ENCODE data around the gene LPO.

Gene LPO

DNA sequence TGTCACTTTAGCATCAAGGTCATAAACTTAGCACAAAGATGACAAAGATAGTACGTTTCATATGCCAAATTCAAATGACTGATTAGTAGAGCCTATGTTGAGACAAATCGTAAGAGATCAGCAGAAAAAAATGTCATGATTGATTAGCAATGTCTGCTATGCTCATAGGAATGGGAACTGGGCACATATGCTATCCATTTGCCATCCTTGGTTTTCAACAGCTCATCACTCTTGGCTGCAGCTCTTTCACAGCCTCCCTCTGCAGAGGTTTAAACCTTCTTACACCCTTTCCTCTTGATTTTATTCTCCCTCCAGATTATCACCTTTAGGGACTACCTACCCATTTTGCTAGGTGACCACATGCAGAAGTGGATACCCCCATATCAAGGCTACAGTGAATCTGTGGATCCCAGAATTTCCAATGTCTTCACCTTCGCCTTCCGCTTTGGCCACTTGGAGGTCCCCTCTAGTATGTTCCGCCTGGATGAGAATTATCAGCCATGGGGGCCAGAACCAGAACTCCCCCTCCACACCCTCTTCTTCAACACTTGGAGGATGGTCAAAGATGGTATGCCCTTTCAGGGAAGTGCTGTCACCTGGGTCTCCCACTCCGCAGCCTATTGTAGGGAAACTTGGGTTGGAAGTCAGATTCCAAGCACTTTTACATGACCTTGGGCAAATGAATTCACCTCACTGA, 26.2 kb downstream of the LPO start:
- no peak for FAIRE-seq

DNA sequence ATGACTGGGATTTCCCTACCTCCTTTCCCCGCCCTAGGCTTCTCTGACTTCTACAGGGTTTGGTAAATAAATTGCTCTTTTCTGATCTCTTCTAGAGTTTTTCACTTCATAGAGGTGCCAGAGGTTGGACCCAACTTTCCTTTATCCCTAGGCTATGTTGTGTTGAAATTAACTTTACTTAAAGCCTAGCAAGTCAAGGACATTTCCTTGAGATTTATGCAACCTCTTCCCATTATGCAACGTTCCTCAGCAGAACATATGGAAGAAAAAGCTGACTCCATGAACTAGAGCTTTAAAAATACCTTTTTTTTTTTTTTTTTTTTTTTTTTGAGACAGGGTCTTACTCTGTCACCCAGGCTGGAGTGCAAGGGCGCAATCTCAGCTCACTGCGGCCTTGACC, 26.9 kb downstream of the LPO start:
- no peak for FAIRE-seq

DNA sequence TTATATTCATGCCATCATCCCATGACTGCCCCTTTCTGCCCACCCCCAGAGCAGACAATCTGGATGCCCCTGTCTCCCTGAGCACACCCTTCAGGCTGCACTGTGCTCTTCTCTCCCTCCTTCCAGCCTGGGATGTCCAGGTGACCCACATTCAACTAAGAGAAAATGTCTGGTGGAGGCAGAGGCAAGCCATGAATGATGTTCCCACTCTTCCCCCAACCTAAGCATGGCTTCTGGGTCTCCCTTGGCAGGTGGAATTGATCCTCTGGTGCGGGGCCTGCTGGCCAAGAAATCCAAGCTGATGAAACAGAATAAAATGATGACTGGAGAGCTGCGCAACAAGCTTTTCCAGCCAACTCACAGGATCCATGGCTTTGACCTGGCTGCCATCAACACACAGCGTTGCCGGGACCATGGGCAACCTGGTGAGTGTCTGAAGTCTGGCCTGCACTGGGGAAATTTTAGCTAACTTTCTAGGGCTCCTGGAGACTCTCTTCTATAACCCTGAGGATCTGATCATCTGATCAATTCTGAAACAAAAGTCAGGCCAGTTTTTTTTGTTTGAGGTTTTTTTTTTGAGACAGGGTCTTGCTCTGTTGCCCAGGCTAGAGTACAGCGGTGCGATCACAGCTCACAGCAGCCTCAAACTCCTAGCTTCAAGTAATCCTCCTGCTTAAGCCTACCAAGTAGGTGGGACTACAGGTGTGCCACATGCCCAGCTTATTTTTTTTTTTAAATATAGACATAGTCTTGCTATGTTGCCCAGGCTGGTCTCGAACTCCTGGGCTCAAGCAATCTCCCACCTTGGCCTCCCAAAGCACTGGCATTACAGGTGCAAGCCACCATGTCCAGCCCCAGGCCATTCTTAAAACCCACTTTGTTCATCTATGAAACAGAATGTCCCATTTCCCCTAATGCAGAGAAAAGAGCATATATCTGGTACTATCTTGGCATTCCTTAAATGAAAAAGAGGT, 27.8 kb downstream of the LPO start:
- FAIRE-seq, result no peak

DNA sequence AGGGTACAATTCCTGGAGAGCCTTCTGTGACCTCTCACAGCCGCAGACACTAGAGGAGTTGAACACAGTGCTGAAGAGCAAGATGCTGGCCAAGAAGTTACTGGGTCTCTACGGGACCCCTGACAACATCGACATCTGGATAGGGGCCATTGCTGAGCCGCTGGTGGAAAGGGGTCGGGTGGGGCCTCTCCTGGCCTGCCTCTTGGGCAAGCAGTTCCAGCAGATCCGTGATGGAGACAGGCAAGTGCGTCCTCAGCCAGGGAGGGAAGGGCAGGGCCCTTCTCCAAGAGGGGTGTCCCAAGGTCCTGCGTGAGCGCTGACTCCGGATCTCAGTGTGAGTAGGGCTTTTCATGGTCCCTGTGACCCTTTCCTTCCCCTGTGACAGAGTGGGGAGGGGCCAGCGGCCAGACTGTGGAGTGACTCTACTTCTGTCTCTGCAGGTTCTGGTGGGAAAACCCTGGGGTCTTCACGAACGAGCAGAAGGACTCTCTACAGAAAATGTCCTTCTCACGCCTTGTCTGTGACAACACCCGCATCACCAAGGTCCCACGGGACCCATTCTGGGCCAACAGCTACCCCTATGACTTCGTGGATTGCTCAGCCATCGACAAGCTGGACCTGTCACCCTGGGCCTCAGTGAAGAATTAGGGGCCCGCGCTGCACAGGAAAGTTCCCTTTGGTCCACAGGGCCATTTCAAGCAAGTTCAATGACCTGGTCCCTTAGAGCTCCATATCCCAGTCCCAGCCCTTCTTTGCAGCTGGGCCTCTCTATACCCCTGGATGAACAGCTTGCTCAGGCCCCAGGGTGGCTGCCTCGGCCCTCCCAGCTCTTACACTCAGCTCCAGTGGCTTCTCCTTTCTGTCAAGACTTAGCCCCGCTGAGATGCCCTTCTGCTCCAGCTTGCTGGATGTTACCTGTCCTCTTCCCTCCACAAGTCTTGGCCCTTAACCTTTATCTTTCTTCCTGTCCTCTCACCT, 29.3 kb downstream of the LPO start:
- FAIRE-seq, result no peak

DNA sequence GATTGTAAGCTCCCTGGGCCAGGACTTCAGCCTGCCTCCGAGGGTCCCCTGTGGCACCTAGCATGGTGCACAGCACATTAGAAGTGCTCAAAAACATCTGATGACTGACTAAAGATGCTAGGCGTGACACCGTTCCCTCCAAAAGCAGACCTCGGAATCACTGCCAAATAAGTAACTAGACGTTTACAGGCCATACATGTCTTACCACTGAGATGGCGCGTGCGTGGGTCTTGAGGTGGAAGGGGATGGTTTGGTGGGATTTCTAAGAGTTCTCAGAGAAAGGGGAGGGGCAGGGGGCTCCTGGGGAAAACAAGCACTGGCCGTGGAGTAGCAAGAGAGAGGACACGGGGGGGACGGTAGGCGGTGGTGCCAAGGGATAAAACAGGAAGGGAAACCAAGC, 29.9 kb downstream of the LPO start:
- FAIRE-seq, result no peak

DNA sequence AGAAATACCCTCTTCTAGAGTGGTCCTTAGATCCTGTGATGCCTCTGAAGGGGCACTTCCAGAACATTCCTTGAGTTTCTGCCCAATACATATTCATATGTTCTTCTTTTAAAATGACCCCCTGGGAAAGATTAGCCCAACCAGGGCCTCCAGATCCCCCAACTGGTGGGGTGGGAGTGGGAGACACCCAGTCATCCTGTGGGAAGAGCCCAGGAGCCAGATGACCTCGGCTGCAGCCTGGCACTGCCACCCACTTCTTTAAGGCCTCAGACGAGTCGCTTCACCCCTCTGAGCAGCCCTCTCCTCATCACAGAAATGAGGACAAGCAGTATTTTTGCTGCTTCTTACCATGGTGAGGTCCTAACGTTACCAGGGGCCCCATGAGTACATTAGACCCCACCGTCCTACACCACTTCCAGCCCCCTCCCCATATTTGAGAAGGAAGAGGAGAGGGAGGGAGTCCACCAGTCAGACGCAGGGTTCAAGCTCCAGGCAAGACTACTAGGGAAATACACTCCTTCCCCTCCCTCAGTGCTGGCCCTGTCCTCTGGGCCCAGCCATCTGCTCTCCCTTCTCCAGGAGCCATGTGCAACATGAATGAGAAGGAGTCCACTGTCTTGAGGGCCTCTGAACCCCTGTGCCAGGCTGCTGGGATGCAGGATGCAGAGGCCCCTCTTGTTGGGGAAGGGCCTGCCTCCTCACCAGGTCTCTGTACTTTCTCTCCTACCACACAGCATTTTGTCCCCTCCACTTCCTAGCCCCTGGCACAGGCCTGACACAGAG, 30.6 kb downstream of the LPO start:
- FAIRE-seq, result no peak

DNA sequence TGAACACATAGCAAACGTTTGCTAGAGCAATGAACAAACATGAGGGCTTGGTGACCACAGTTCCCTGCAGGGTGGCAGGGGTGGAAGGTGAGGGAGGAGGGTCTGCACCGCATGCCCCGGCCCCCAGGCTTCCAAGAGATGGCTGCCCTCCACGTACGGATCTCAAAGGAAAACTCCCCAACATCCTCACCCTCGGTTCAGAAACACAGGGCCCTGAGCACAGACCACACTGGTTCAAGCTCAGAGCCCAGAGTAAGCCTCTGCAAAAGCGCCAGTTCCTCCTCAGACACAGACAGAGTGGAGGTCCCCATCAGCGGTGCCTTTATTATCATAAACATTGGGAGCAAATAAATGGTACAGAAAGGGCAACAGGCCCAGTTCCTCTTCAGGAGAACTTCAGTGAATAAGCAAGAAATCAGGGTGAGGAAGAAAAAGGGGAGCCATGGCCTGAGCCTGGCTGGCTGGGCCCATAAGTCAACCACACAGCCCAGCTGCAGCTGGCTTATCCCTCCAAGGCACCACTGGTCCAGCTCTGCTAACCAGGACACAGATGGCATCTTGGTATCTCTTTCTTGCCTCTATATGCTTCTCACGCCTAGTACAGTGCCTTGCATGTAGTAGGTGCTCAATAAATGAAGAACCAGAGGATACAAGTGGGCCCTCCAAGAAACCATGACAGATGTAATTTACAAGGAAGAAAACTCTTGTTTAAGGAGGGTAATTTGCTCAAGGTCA, 31.3 kb downstream of the LPO start:
- FAIRE-seq, result no peak

DNA sequence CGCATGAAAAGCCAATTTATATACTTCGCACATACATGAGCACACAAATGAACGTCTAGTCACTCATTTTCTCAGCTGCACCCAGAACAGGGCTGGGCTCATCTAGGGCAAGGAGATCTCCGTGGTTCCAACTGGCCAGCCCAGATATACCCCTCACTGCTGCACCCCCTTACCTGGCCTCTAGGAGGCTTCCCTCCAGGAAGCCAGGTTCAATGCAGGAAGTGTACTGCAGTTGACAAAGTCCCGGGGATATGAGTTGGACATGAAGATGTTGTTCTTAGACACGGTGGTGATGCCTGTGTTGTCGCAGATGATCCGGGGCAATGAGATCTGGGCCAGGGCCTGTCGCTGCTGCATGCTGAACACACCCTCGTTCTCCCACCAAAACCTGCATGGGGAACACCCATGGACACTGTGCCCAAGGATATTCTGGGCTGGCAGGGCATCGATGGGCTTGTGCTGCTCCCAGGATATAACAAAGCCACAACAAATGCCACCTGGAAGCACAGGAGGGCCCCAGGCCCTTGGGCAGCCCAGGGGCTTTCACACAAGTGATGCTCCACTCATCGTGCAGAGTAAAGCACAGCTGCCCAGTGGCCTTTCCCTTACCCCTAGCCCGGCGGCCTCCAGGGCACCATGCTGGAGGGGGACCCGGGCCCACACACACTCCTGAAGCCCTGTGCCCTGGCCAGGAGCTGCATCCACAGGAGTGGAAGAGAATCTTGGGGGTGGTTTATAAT, 32.3 kb downstream of the LPO start:
- no peak for FAIRE-seq

DNA sequence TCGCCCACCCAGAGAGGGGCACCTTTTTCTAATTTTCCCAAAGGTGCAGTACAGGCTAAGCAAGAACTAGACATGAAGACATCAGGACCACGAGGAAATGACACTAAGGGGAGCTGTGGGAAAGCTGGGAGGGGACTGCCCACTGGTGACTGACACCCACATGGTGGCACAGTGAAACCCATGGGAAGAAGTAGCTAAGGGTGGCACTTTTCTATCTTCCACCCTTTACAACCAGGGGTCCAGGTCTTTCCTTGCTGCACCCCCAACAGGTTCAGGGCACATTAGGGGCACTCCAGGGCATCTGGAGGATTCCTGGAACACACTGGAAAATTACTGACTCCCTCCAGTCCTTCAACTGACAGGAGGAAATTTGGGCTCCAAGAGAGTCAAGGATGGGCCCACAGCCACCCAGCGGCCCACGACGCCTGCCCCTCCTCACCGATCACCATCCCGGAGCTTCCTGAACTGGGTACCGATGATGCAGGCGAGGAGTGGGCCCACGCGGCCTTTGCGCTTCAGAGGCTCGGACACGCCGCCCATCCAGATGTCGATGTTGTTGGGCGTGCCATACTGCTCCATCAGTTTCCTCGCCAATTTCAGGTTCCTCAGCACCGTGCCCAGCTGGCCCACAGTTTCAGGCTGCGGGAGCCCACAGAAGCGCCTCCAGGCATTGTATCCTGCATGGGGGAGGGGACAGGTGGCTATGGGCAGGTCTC, 33.0 kb downstream of the LPO start:
- no peak for FAIRE-seq

DNA sequence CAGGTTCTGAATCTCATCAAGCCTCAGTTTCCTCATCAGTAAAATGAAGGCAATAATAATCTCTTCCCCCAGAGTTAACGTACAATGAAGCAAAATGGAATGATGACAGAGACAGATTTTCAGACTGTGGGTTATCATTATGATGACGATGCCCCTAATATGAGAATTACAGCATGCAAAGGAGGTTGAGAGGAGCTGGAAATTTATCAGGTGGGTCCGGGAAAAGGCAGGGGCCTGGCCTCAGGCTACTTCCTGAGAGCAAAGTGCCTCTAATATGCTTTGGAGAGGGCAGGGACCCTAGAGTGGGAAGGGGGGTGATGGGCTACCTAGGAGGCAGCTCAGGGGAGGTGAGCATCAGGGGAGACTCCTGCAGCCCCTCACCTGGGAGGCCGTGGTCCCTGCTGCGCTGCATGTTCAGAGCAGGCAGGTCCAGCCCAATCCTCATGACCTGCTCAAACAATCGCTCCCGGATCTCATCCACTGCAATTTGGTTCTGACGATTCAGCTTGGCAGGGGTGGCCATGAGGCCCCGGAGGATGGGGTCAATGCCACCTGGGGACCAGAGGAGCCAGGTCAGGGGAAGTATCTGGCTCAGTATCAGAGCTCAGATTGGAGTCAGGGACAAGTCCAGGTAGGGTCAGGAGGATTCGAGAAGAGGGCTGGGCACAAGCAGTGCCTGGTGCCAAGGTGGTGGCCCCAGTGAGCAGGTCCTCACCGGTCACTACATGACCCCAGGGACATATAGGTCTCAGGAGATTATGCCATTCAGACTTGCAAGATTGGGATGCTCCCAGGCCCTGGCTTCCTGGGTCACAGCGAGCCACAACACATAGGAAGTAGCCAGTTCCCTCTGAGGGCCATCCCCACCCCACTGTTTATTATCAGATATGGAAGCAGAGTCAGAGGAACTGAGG, 34.2 kb downstream of the LPO start:
- FAIRE-seq, result no peak

DNA sequence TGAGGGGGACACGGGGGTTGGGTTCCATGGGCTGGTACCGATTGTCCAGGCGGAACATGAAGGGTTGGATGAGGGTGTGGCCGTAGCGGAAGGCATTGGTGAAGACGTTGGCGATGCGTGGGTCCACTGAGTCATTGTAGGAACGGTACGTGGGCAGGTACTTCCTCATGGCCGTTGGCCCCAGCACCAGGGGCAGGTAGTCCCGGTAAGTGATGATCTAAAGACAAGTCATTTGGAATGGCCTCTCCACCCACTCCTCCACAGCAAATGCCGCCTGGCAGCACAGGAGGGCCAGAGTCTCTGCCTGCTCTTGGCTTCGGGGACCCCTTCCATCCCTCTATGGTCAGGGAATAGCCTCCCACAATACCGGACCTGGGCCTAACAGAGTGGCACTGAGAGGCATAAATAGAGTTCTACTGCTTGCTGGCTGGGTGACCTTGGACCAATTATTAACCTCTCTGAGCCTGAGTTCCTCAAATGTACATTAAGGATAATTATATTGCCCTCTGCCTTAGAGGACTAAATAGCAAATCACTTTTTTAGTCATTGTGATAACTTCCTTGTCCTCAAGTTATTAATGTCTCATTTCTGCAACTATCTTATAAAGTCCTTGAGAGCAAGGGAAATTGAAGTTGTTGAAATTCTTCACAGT, 35.2 kb downstream of the LPO start:
- no peak for FAIRE-seq

DNA sequence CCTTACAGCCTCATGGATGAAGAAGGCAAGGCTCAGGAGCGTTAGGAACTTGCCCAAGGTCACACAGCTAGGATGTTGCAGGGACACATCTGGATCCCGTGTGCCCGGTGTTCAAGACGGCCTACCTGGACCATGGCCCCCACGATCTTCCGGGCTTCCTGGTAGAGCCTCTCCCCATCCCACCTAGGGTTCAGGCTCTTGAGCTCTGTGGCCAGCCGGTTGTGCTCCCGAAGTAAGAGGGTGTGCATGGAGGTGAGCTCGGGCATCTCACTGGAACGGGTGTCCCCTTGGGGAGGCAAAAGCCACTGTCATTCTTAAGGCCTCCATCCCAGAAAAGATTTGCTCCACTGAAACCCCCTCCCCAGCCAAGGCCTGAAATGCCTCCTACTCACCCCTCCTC, 37.0 kb downstream of the LPO start:
- no peak for FAIRE-seq

DNA sequence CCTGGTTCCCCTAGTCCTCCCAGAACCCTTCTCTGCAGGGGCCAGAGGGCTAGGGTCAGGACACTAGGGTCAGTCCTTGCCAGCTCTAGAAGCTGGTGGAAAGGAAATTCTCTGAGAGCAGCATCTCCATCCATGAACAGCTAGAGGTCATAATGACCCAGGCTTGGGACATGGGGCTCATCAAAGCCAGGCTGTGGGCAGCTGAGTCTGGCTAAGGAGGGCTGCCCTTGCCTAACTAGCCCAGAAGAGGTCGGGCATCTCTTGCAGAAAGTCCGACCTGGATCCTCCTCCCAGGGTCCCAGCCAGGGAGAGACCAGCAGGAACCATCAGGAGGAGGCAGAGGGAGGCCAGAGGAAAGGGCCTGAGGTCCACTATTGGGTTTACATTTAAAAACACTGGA, 38.0 kb downstream of the LPO start:
- no peak for FAIRE-seq

DNA sequence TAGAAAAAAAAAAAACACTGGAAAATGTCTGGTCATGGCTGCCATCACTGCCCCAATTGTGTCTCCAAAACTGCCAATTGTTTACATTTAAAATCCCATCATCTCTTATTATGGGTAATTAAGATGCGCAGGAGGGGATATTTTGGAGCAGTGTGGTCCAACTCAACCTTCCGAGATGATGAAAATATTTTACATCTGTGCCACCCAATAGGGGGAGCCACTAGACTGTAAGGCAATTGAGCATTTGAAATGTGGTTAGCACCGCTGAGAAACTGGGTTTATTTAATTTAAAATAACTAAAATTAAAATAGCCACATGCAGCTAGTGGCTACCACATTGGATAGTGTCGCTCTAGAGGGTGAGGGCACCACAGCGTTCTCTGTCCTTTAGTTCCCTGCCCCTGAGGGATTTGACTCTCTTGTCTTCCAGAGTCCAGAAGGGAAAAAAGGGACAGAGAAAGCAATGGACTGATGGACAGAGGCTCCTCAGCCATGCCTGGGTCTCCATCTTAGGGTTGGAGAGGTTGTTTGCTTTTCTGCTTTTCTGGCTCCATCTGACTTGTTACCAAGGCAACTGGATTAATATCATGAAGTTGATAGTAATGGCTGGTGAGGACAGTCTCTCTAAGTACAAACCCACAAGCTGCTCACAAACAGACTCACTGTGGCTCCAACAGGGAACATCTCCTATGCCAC, 38.9 kb downstream of the LPO start:
- no peak for FAIRE-seq

DNA sequence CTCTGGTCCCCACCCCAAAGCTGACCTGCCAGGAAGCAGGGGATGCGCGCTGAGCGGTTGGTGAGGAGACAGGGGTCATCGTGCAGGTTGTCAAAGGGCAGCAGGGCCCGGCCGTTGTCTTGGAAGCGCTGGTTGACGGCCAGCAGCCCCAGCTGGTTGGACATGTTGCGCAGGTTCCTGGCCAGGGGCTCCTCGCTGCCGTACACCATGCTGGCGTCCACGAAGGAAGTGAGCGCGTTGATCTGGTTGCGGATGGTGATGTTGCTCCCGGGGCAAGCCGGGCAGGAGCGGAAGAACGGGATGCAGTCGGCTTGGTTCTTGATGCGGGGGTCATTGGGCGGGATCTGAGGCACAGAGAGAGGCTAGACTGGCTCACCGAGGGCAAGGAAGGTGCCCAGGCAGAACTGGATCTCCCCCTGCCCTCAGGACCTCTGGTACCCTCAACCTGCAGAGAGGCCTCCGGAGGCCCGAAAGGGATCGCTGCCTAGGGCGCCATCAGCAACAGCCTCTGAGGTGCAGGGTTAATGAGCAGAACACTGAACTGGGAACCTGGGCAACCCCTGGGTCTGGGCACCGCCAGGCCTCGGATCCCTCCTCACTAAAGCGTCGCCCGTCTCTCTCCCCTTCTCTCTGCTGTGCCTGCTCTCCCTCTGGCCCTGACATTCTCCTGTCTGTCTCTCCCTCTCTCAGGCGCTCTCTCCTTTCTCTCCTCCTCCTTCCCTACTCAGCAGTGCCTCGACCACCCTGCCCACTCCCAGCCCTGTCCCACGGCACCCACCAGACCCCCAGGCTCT, 39.6 kb downstream of the LPO start:
- FAIRE-seq, result no peak

DNA sequence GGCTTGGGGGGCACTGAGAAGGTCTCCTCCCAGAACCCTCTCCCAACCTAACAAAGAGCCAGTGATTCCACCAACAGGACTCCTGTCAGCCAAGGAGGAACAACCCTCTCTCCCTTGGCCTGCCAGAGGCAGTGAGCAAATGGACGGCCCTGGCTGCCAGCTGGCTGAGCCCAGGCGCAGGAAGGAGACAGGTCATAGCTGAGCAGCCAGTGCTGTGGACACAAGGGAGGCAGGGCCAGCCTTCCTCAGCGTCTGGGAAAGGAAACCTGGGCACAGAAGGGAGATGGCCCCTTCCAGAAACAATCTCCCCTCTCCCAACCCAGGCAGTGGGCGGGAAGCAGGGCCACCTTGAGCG, 40.3 kb downstream of the LPO start:
- no peak for FAIRE-seq
